Fibroblast of mammary gland (primary cell): Measurements from ENCODE around the gene FANCE.

Source experiments
- DNase-seq: peaks from one replicate; pipeline ENCODE4 v3.0.0-alpha.2; 2010; ENCODE audit warnings: low read depth
- H3K4me3 ChIP-seq: 2 replicates; pipeline ENCODE4 v1.5.1; 2011; ENCODE audit warnings: low read depth, mild to moderate bottlenecking, low read length, moderate library complexity; ENCODE audit not compliant: control insufficient read depth
- TF ChIP-seq, protein P1 (sequence below): conservative IDR thresholded peaks from 2 replicates; pipeline ENCODE4 v1.5.1; 2011; ENCODE audit warnings: low read depth, low read length, inconsistent platforms; ENCODE audit not compliant: control insufficient read depth, insufficient read depth

Gene FANCE

DNA sequence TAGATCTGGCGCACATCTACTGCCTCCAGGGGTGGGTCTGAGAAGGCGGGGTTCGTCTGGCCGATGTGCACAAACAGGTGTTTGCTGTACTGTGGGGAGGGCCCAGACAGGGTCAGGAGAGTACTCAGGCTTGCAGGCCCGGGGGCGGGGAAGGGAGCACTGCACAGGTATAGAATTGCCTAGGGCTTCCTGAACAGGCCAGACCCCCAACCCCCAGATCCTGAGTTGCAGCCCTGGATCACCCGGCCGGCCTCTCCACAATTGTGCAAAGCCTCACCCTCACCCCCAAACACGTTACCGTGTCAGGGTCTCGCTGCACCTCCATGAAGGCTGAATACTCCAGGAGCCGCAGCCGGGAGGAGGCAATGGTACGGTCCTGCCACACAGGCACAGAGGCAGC lies 23.9 kb downstream of the FANCE start:
- DNase-seq = no peak
- TF ChIP-seq, protein P1, sequence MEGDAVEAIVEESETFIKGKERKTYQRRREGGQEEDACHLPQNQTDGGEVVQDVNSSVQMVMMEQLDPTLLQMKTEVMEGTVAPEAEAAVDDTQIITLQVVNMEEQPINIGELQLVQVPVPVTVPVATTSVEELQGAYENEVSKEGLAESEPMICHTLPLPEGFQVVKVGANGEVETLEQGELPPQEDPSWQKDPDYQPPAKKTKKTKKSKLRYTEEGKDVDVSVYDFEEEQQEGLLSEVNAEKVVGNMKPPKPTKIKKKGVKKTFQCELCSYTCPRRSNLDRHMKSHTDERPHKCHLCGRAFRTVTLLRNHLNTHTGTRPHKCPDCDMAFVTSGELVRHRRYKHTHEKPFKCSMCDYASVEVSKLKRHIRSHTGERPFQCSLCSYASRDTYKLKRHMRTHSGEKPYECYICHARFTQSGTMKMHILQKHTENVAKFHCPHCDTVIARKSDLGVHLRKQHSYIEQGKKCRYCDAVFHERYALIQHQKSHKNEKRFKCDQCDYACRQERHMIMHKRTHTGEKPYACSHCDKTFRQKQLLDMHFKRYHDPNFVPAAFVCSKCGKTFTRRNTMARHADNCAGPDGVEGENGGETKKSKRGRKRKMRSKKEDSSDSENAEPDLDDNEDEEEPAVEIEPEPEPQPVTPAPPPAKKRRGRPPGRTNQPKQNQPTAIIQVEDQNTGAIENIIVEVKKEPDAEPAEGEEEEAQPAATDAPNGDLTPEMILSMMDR = no peak
- H3K4me3 ChIP-seq = no peak overlapping the region

DNA sequence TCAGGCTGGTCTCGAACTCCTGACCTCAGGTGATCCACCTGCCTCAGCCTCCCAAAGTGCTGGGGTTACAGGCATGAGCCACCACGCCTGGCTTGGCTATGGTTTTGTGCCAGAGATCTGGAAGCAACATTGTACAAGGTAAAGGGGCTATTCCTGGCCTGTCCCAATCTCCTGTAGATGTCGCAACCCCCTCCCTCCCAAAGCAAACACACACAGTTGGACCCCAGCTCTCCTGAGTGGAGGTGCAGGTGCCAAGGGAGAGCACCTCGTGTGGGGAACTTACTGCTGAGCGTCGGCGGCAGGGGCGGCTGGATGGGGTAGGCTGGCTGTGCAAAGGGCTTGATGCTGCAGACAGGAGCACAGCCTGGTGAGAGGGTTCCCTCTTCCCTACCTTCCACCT lies 24.9 kb downstream of the FANCE start:
- H3K4me3 ChIP-seq = no peak overlapping the region
- TF ChIP-seq, protein P1 = no peak
- DNase-seq = no peak

DNA sequence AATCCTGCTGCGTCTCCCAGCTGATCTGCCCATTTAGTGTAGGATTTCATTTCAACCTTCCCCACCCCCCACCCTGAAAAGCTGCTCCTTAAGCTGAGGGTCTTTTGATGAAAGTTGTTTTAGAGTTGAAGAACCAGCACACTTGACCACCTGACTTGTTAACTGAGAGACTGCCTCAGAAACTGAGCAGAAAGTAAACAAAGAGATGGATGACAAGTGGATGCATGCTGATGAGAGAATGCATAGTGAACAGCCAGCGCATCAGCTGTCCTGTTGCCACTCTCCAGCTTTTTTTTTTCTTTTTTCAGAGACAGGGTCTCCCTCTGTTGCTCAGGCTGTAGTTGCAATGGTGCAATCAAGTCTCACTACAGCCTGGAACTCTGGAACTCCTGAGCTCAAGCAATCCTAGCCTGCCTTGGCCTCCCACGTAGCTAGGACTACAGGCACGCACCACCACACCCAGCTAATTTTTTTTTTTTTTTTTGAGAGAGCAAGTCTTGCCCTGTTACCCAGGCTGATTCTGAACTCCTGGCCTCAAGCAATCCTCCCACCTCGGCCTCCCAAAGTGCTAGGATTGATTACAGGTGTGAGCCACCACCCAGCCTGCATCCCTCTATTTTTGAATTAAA lies 25.5 kb downstream of the FANCE start:
- no peak for DNase-seq
- H3K4me3 ChIP-seq = no peak overlapping the region
- TF ChIP-seq, protein P1 = no peak

DNA sequence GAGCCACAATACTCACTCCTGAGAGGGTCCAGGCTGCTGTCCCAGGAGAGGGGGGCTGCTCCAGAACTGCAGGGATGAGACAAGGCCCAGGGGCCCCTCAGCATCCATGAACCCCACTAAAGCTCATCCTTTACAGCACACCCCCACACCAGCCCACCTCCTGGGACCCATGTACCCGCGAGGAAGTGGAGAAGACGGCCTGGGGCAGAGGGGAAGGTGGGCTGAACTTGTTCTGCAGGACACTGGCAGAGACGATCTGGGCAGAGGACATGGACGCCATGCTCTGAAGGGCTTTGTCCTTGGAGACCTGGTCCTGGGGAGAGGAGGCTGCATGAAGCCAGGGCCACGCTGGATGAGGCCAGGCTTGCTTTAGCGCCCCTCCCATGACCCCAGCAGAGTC lies 26.1 kb downstream of the FANCE start:
- TF ChIP-seq, protein P1 = no peak
- no peak overlapping the region for H3K4me3 ChIP-seq
- DNase-seq = no peak

DNA sequence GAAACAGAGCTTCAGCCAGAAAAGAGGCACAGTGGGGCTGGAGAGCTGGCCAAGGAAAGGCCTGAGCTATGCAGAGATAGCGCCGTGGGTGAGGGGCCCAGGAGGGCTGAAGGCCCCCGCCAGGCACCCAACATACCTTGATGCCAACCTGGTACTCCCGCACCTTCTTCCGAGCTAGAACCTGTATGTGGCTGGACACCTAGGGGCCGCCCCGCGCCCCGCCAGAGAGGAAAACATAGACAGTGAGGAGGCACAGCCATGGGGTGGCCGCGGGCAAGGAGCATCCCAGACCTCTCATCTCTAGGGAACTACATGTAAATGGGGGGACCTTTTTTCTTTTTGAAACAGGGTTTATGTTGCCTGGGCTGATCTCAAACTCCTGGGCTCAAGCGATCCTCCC lies 28.0 kb downstream of the FANCE start:
- no peak for DNase-seq
- no peak overlapping the region for H3K4me3 ChIP-seq
- TF ChIP-seq, protein P1 = no peak

DNA sequence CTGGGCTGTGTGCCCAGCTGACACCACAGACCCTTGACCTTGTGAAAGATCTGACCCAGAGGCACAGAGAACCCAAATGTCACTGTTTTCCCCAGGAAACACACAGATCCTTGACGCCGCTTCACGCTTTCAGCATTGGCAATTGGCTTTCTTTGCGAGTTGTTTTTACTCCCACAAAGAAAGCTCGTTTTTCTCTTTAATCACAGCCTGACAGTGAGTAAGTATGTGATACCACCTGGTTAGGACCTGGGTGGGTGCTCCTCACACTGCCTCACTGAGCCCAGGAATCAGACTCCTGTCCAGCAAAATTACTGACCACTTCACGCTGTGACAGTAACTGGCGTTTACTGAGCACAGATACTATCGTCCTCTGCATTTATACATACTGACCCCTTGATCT lies 29.1 kb downstream of the FANCE start:
- no peak for DNase-seq
- TF ChIP-seq, protein P1 = no peak

DNA sequence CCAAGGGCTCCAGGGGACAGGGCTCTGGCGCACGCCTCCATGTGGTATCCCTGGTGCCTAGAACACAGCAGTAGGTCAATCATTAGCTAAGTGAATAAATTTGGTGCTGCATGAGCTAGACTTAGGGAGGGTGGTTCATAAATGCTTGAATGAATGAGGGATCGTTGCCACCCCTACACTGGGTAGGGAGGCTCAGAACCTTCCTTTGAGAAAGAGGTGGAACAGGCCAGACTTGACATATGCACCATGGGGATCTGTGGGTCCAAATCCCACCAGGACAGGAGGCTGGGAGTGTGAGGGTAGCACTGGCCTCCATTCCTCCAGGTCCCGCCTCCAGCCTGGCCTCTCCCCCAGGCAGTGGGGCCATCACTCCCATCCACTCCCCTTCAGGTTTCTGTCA lies 30.9 kb downstream of the FANCE start:
- DNase-seq = no peak
- H3K4me3 ChIP-seq = no peak overlapping the region
- TF ChIP-seq, protein P1 = no peak

More for the DNA sequence above, 29.1 kb downstream of the FANCE start:
- H3K4me3 ChIP-seq = no peak overlapping the region
